Right ventricle myocardium inferior (tissue), 1 donor: ENCODE data around the gene SDR9C7. TPM values are rescaled to one million over a fixed set of nuclear protein-coding genes. Genes with fewer than 3 reads are reported as not detected.
"Not testable (repeated sequence)": the region's sequence is repeated elsewhere in the genome, so short reads cannot be mapped to it uniquely, and the experiment has no call there.

ENCODE experiments used
- ATAC-seq: fragments of 200-7000 bp; cut with Tn5 transposase; one replicate; pipeline ENCODE4 v1.9.1; 2020; ENCODE audit warnings: mild to moderate bottlenecking, moderate library complexity
- DNase-seq: peaks from one replicate; pipeline ENCODE4 v3.0.0; 2021; ENCODE audit errors: missing footprints
- intact Hi-C: fragments of 100-400 bp; cut with DNase I; formaldehyde crosslinking; loops from one replicate; pipeline ENCODE4 v1.11.0; 2022
- long read RNA-seq: library from polyadenylated mRNA; unstranded; transcript quantifications from one replicate; pipeline ENCODE4 v2.0.0, GENCODE V29; 2021
- total RNA-seq: library from RNA; stranded (reverse); fragmentation: NEBNext Ultra II Directional; extraction: Animal tissue kit (Norgen Biotek cat#: 25700); gene quantifications from one replicate; pipeline ENCODE4 v1.2.1, GENCODE V29; 2021
- donor health status: DM: no; HTN: yes; CAD: no; lungs with severe emphysema.

The SDR9C7 gene
- not detected for total RNA-seq
- long read RNA-seq: 0 reads

GRCh38 chr12:56933826-56934625 is at the start of gene SDR9C7:
Gene SDR9C7 (minus strand): TSS chr12:56934408. CDS start chr12:56934261, 147 bp downstream.
- intact Hi-C loops: no loop called here
- ATAC-seq: no peak
- no peak for DNase-seq

GRCh38 chr12:56983386-56983785 is 49.2 kb upstream of the SDR9C7 start:
- intact Hi-C loops: loop anchor here (10.0 kb wide), 1 partner anchor 469 kb away; no protein-coding TSS in a partner anchor

DNA sequence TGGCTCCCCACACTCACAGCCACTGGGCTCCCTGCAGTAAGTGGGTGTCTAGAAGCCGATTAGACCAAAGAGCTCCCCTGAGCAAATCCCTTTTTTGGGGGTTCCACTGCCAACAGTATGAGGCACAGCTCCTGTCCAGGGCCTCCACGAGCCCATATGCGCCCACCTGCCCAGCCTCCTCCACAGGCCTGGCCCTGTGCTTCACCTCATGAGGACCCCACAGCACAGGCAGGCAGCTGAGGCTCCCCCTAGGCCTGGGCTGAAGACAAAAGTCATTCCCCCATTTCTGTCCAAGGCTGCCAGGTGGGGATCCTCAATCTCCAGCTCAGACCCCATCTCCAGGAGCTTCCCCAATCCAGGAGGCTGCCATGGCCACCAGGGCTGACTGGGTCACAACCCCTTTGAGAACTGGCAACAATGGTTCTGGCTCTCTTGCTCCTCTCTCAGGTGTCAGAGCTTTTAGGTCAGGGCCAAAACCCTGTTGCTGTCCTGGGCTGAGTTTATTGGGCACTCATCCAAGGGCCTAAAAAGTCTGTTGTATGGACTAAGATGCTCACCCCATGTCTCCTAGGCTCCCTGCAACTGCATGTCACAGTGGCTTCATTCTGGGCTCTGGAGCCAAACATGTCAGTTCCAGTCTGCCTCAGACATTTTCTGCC is 48.5 kb upstream of the SDR9C7 start:
- intact Hi-C loops: loop anchor here (10.0 kb wide), 1 partner anchor 468 kb away; no protein-coding TSS in a partner anchor
- DNase-seq, ATAC-seq: not testable (repeated sequence)

More at GRCh38 chr12:56983386-56983785, 49.2 kb upstream of the SDR9C7 start:
- DNase-seq (no peak), ATAC-seq (no peak)

GRCh38 chr12:56980941-56981530 is 46.8 kb upstream of the SDR9C7 start:
- intact Hi-C loops: loop anchor here (10.0 kb wide), 1 partner anchor 466 kb away; no protein-coding TSS in a partner anchor
- no peak for ATAC-seq
- no peak for DNase-seq

DNA sequence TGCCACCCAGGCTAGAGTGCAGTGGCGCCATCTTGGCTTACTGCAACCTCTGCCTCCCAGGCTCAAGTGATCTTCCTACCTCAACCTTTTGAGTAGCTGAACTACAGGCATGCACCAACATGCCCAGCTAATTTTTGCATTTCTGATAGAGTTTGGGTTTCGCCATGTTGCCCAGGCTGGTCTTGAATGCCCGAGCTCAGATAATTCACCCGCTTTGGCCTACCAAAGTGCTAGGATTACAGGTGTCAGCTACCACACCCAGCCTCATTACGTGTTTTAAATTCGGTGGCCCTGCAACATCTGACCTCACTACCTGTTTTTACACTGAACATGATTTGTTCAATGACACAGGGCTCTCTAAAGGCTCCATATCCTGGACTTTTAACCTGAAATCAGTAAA is 46.1 kb upstream of the SDR9C7 start:
- intact Hi-C loops: loop anchor here (10.0 kb wide), 1 partner anchor 465 kb away; no protein-coding TSS in a partner anchor

DNA sequence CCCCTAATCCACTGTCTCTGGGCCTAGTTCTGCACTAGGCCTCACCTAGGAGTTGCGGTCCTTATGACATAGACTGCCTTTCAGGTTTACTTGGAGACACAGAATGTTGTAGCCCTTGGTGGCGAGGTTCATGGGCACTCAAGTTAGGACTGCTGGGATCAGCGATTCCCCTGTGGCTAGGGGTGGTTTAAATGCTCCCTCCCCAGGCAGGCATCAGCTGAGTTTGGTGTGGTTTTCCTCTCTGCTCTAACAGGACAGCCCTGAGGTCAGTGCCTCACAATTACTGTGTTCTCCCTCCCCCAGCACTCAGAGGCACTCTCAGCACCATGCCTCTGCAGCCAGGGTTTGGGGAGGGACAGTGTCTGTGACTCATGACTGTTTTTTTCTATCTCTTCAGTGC is 45.4 kb upstream of the SDR9C7 start:
- intact Hi-C loops: loop anchor here (10.0 kb wide), 1 partner anchor 465 kb away; no protein-coding TSS in a partner anchor
- ATAC-seq: no peak
- no peak for DNase-seq

More for the DNA sequence above, 46.1 kb upstream of the SDR9C7 start:
- DNase-seq (no peak), ATAC-seq (no peak)

DNA sequence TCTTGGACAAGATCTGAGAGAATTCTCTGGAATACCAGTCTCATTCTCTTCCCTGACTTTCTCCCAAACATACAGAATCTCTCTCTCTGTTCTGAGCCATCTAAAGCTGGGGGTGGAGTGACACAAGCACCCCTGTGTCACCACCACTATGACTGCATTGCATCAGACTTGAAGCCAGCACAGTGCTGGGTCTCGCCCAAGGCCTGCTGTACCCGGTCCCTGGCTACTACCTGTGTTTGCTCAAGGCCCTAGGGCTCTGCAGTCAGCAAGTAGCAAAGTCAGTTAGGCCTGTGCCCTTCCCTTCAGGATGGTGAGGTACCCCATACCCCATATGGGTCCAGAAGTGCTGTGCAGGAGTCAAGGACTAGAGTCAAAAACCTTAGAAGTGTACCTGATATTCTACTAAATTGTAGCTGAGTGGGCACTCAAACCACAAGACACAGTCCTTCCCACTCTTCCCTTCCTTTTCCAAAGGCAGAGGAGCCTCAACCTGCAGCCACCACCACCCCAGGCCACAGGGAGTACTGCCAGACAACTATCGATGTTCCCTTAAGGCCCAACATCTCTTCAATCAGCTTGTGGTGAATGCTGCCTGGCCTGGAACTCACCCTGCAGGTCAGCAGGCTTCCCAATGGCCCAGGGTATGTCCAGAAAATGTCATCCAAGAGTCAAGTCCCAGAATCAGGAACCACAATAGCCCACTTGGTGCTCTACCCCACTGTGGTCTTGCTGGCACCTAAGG is 44.4 kb upstream of the SDR9C7 start:
- DNase-seq (no peak), ATAC-seq (no peak)
- intact Hi-C loops: no loop called here

DNA sequence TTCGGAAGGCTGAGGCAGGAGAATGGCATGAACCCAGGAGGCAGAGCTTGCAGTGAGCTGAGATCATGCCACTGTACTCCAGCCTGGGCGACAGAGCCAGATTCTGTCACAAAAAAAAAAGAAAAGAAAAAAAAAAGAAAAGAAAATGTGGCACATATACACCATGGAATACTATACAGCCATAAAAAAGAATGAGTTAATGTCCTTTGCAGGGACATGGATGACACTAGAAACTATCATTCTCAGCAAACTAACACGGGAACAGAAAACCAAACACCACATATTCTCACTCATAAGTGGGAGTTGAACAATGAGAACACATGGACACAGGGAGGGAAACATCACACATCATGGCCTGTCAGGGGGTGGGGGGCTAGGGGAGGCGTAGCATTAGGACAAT is 43.2 kb upstream of the SDR9C7 start:
- ATAC-seq, DNase-seq, intact Hi-C loops: not testable (repeated sequence)

DNA sequence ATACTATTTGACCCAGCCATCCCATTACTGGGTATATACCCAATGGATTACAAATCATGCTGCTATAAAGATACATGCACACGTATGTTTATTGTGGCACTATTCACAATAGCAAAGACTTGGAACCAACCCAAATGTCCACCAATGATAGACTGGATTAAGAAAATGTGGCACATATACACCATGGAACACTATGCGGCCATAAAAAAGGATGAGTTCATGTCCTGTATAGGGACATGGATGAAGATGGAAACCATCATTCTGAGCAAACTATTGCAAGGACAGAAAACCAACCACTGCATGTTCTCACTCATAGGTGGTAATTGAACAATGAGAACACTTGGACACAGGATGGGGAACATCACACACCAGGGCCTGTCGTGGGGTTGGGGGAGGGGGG is 40.0 kb upstream of the SDR9C7 start:
- intact Hi-C loops, DNase-seq, ATAC-seq: not testable (repeated sequence)

DNA sequence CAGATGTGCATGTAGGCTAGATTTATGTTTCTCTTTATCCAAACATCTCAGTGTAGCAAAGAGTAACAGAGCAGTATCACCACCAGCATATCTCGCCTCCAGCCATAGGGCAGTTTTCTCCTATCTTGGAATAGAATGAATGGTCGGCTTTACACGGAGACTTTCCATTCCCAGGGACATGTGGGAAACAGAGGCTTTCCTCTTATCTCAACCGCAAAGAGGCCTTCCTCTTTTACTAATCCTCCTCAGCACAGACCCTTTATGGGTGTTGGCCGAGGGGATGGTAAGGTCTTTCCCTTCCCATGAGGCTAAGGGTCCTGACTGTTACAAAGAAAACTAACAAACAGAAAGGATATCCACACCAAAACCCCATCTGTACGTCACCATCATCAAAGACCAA is 34.7 kb upstream of the SDR9C7 start:
- ATAC-seq, intact Hi-C loops, DNase-seq: not testable (repeated sequence)

- intact Hi-C loops, ATAC-seq: not testable (repeated sequence)
These were observed 31.9 kb upstream of the SDR9C7 start for GRCh38 chr12:56965997-56966642.

DNA sequence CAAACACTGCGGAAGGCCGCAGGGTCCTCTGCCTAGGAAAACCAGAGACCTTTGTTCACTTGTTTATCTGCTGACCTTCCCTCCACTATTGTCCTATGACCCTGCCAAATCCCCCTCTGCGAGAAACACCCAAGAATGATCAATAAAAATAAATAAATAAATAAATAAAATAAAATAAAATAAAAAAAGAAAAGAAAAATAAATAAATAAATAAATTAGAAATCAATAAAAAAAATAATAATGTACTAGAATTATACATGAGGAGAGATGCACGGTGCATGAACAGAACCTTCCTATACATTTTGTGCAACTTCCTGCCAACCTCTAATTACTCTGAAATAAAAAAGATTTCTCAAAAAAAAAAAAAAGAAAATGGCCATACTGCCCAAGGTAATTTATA is 30.9 kb upstream of the SDR9C7 start:
- ATAC-seq, DNase-seq, intact Hi-C loops: not testable (repeated sequence)

More at GRCh38 chr12:56965997-56966642, 31.9 kb upstream of the SDR9C7 start:
- DNase-seq: not testable (repeated sequence)

- intact Hi-C loops, ATAC-seq, DNase-seq: not testable (repeated sequence)
These were observed 29.3 kb upstream of the SDR9C7 start for GRCh38 chr12:56963557-56963956.

DNA sequence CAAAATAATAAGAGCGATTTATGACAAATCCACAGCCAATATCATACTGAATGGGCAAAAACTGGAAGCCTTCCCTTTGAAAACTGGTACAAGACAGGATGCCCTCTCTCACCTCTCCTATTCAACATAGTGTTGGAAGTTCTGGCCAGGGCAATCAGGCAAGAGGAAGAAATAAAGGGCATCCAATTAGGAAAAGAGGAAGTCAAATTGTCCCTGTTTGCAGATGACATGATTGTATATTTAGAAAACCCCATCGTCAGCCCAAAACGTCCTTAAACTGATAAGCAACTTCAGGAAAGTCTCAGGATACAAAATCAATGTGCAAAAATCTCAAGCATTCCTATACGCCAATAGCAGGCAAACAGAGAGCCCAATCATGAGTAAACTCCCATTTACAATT is 28.0 kb upstream of the SDR9C7 start:
- intact Hi-C loops: not testable (repeated sequence)

GRCh38 chr12:56958422-56958821 is 24.2 kb upstream of the SDR9C7 start:
- intact Hi-C loops: no loop called here
- ATAC-seq (no peak), DNase-seq (no peak)

More for the DNA sequence above, 28.0 kb upstream of the SDR9C7 start:
- not testable (repeated sequence) for DNase-seq, ATAC-seq

DNA sequence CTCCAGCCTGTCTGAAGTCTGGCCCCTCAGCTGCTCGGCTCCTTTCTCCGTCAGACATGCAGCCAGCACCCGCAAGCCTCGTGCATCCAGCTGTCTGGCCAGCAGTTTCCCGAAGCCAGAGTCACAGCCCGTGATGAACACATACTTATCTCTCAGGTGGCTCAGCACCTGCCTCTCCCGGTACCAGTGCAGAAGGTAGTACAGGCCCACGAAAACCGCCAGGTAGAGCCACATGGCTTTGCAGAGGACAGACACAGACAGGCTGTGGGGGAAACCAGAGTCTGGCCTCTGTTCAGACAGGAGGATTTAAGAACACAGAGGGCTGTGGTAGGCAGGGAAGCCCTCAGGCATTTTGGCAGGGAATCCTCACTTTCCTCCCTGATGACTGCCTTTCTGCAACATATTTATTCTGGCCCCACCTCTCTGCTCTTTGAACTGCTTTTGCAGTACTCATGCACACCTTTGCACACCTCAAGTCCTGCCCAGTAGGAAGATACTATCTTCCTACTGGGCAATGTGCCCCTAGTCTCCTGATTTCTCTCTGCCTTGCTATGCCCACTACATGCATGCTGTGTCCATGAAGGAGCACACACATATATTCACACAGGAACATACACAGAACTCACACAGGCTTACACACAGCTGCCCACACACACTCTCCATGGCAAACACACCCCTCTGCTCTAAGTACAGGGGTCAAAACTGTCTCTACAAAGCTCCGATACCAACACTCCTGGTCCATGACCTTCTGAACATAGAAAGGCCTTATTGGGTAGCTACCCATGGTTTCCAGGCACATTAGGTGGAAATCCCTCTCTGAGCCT is 23.2 kb upstream of the SDR9C7 start, which contains the start of gene RDH16:
TSS of gene RDH16 (minus strand) at position 380 of the 824 bp plus-strand sequence. CDS start at position 234, 146 bp downstream.
- ATAC-seq (no peak), DNase-seq (no peak)
- intact Hi-C loops: no loop called here
